Fibroblast of lung (primary cell): ENCODE results near the gene DOK6. TPM values are rescaled to one million over a fixed set of nuclear protein-coding genes. Genes with fewer than 3 reads are reported as not detected.

ENCODE experiments used
- DNase-seq, 2 donors: peaks; one replicate each; pipeline versions ENCODE4 v3.0.0 to v3.0.0-alpha.2; 2010; ENCODE audit warnings: low read depth in 2 of 2
- H2AFZ ChIP-seq: 2 replicates; pipeline ENCODE4 v1.5.1; 2012; ENCODE audit warnings: low read length, control low read depth, inconsistent platforms
- H3K27ac ChIP-seq: 2 replicates; pipeline ENCODE4 v1.5.1; 2011; ENCODE audit warnings: low read length, control low read depth; ENCODE audit not compliant: insufficient read depth
- H3K27me3 ChIP-seq: 2 replicates; pipeline ENCODE4 v1.5.1; 2011; ENCODE audit warnings: mild to moderate bottlenecking, low read length; ENCODE audit not compliant: control insufficient read depth, insufficient read depth
- H3K36me3 ChIP-seq: 2 replicates; pipeline ENCODE4 v1.5.1; 2011; ENCODE audit warnings: low read length; ENCODE audit not compliant: control insufficient read depth, insufficient read depth
- H3K4me1 ChIP-seq: 2 replicates; pipeline ENCODE4 v1.5.1; 2011; ENCODE audit warnings: low read length; ENCODE audit not compliant: control insufficient read depth, insufficient read depth; ENCODE audit errors: extremely low read depth
- H3K4me2 ChIP-seq: 2 replicates; pipeline ENCODE4 v1.5.1; 2011; ENCODE audit warnings: low read length, control low read depth; ENCODE audit not compliant: insufficient read depth; ENCODE audit errors: extremely low read depth
- H3K4me3 ChIP-seq, 4 experiments: fragments of 200-600 bp in 1 of 4; sonication (generic) in 1 of 4; replicated peaks in 1 of 4; 2 replicates each; pipeline ENCODE4 v1.5.1; 2011 to 2016; ENCODE audit warnings: low read length in 4 of 4, low read depth in 3 of 4, mild to moderate bottlenecking in 3 of 4, control low read depth in 2 of 4, inconsistent platforms in 1 of 4, mixed read lengths in 1 of 4; ENCODE audit not compliant: insufficient read depth in 1 of 4; ENCODE audit errors: control extremely low read depth in 1 of 4
- H3K79me2 ChIP-seq: 2 replicates; pipeline ENCODE4 v1.5.1; 2012; ENCODE audit warnings: mild to moderate bottlenecking, low read length, inconsistent platforms; ENCODE audit not compliant: control insufficient read depth, insufficient read depth
- H3K9ac ChIP-seq: 2 replicates; pipeline ENCODE4 v1.5.1; 2011; ENCODE audit warnings: mild to moderate bottlenecking, low read length, control low read depth; ENCODE audit not compliant: insufficient read depth
- H3K9me3 ChIP-seq: 2 replicates; pipeline ENCODE4 v1.5.1; 2012; ENCODE audit warnings: low read depth, low read length; ENCODE audit not compliant: control insufficient read depth, insufficient read depth
- H4K20me1 ChIP-seq: 2 replicates; pipeline ENCODE4 v1.5.1; 2011; ENCODE audit warnings: low read length; ENCODE audit not compliant: control insufficient read depth, insufficient read depth; ENCODE audit errors: extremely low read depth
- CTCF ChIP-seq, 2 donors: IDR thresholded peaks in 1 of 2; conservative IDR thresholded peaks in 1 of 2; 1 replicate in 1 of 2; 2 replicates in 1 of 2; pipeline ENCODE4 v1.5.1; 2011 to 2012; ENCODE audit warnings: low read length in 2 of 2, control low read depth in 1 of 2, inconsistent platforms in 1 of 2, low read depth in 1 of 2, mild to moderate bottlenecking in 1 of 2
- EZH2 ChIP-seq: IDR thresholded peaks from 2 replicates; pipeline ENCODE4 v1.5.1; 2012; ENCODE audit warnings: low read length, control low read depth, mild to moderate bottlenecking; ENCODE audit errors: missing control alignments
- polyA plus RNA-seq, 2 donors: library from polyadenylated mRNA; depleted of rRNA in 1 of 2; stranded (reverse) in 1 of 2; unstranded in 1 of 2; fragments of >200 nt; gene quantifications; 2 replicates each; pipeline ENCODE4 v1.2.1, GENCODE V29; 2011 to 2012; ENCODE audit warnings: missing spikeins in 1 of 2
- total RNA-seq: library from RNA; depleted of rRNA; stranded (reverse); fragments of >200 nt; gene quantifications from 2 replicates; pipeline ENCODE4 v1.2.1, GENCODE V29; 2014

DOK6 gene
- total and polyA plus RNA-seq, 2 donors (not counting 1 experiment from before 2014, with no cell fraction given), result 4.0 to 7.8 TPM

GRCh38 chr18:69813559-69813958 lies 412.9 kb downstream of the DOK6 start:
- no peaks in the 10 kb centered on the region for H3K9me3 ChIP-seq
- DNase-seq, result no peak
- no peaks in the 10 kb centered on the region for H3K4me1 ChIP-seq
- no peak for TF ChIP-seq CTCF (conservative IDR thresholded peaks at IDR 0.05 in 1 of 2, IDR thresholded peaks at IDR 0.05 in 1 of 2; ENCODE audit: low read depth in 1 of 2, low read length in 2 of 2)
- TF ChIP-seq EZH2, result no peak
- no peaks in the 10 kb centered on the region for H3K36me3 ChIP-seq
- no peak overlapping the region for H3K4me3 ChIP-seq
- H4K20me1 ChIP-seq, result no peaks in the 10 kb centered on the region
- no peak overlapping the region for H2AFZ ChIP-seq
- no peak overlapping the region for H3K4me2 ChIP-seq
- no peak overlapping the region for H3K9ac ChIP-seq
- H3K79me2 ChIP-seq, result no peaks in the 10 kb centered on the region
- H3K27ac ChIP-seq, result no peak overlapping the region
- no peaks in the 10 kb centered on the region for H3K27me3 ChIP-seq

- TF ChIP-seq CTCF (conservative IDR thresholded peaks at IDR 0.05 in 1 of 2, IDR thresholded peaks at IDR 0.05 in 1 of 2; ENCODE audit: low read depth in 1 of 2, low read length in 2 of 2), result no peak
- TF ChIP-seq EZH2, result no peak
- no peak for DNase-seq
- no peak overlapping the region for H3K27ac ChIP-seq
- H4K20me1 ChIP-seq, result no peaks in the 10 kb centered on the region
- H3K4me1 ChIP-seq, result no peaks in the 10 kb centered on the region
- H3K9ac ChIP-seq, result no peak overlapping the region
- H3K27me3 ChIP-seq, result no peaks in the 10 kb centered on the region
- H3K4me2 ChIP-seq, result no peak overlapping the region
- no peak overlapping the region for H2AFZ ChIP-seq
- H3K4me3 ChIP-seq, result no peak overlapping the region
- no peaks in the 10 kb centered on the region for H3K79me2 ChIP-seq
- H3K9me3 ChIP-seq, result no peaks in the 10 kb centered on the region
- H3K36me3 ChIP-seq, result no peaks in the 10 kb centered on the region
Measured at GRCh38 chr18:69814861-69815385, 414.2 kb downstream of the DOK6 start.

- Histone ChIP-seq H3K4me2 (no peak overlapping the region), H3K9me3 (no peaks in the 10 kb centered on the region), H3K27me3 (no peaks in the 10 kb centered on the region), H3K27ac (peak overlapping the region; percentile 58), H3K4me3 (no peak overlapping the region), H3K79me2 (no peaks in the 10 kb centered on the region), H4K20me1 (no peaks in the 10 kb centered on the region), H3K4me1 (no peaks in the 10 kb centered on the region), H2AFZ (no peak overlapping the region), H3K9ac (no peak overlapping the region), H3K36me3 (no peaks in the 10 kb centered on the region)
- peak; percentile 87 to 97 for DNase-seq
- peak in 1 of 2 donors; percentile 2 for TF ChIP-seq CTCF (conservative IDR thresholded peaks at IDR 0.05 in 1 of 2, IDR thresholded peaks at IDR 0.05 in 1 of 2; ENCODE audit: low read depth in 1 of 2, low read length in 2 of 2)
- TF ChIP-seq EZH2, result no peak
Measured at GRCh38 chr18:69817335-69817940, 416.8 kb downstream of the DOK6 start.
